Activated CD4-positive, CD25-positive, alpha-beta regulatory T cell treated with anti-CD3 and anti-CD28 coated beads, Interleukin-2, amount 50 U/mL, for 24 hours (primary cell): ENCODE results near the gene GPR156.
"Not testable (repeated sequence)": the region's sequence is repeated elsewhere in the genome, so short reads cannot be mapped to it uniquely, and the experiment has no call there.

ENCODE experiments used
- ATAC-seq, 2 donors: fragments of 150-1000 bp; cut with Tn5 transposase; one replicate each; pipeline ENCODE4 v1.10.0; 2021; ENCODE audit warnings: mild to moderate bottlenecking in 1 of 2, moderate library complexity in 1 of 2

GPR156 gene

DNA sequence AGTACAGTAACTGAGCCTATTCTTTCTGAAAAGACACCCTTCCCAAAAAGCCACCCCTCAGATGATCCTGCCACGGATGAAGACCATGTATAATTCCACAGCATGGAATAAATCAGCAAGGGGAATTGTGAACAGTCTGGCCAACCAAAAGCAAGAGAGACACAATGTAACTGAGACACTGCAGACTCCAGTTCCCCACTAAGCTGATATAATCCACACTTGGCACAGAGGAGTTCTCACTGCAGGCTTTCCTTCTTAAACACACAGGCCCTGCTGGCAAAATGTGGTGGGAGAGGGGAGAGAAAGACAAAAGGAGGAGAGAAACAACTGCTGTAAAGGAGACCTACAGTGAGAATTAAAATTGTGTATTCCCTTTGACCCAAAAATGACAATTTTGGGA is 12.7 kb downstream of the GPR156 start:
- no peak for ATAC-seq

DNA sequence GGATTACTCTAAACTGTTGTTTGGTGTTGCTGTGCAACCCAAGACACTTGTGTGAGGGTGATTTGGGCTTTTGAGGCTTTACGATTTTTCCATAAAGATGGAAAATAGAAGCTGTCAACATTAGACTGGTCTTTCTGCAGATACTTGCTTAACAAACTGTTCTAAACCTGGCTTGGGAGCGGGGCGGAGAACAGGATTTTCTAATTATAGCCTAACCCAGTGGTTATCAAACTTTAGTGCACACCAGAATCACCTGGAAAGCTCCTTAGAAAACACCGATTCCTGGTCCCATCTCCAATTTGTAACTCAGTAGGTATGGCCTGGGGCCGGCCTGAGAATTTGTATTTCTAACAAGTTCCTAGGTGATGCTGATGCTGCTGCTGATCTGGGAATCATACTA is 19.0 kb downstream of the GPR156 start:
- no peak for ATAC-seq

DNA sequence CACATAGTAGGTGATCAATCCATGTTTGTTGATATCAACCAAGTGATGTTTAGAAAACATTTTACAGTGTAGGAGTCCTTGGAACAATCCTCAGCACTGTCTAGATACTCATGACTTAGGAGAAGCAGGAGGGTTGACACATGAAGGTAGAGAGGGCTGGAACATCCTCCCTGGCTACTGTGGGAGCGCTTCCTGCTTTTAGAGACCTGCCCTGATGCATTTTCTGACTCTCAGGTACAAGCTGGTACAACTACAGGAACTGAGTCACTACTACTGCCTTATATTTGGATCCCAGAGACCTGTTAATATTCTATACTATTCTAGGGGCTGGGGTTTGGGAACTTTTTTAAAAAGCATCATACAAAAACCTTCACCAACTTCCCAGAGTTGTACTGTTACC is 20.1 kb downstream of the GPR156 start:
- ATAC-seq, result no peak

DNA sequence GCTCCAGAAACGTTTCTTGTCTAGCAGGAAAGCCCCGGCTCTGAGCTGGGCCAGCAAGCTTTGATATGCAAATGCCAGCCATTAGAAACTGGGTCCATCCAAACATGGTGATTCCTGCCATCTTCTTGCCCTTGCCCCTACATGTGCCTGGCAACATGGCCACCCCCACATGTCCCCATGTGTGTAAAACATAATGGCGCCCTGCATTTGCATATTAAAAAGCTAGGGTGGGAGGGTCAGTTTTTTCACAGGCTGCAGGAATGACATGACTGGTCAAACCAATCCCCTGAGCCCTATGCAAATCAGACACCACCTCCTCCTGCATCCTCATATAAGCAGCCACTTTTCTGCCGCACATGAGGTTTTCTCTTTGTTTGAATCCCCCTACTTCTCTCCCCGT is 21.2 kb downstream of the GPR156 start:
- ATAC-seq, result no peak

DNA sequence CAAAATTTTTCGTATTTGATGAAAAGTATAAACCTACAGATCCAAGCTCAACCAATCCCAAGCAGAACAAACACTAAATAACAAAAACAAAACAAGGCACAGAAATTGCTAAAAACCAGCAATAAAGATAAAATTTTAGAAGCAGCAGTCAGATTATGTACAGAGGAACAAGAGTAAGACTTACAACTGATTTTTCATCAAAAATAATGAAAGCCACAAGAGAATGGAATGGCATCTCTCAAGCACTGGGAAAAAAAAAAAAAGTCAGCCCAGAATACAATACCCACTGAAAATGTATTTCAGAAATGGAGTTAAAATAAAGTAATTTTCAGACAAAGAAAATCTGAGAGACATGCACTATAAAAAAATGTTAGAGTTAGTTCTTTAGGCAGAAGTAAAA is 27.0 kb downstream of the GPR156 start:
- no peak for ATAC-seq

DNA sequence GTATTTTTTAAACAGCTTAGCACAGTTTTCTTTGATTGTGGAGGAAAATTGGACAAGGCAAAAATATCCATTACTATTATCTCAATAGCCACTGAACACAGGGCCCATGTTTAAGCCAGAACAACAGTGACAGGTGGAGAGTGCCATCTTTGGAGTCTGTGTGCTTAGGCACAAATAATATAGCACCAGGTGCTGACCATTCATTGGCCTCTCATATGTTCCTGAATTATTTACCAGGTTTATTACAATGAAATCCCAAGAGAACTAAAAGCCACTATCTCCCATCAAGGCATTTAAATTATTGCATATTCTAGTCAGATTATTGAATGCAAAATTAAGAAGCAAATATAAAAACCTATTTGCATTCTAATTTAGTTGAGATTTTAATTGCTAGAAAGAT is 39.6 kb downstream of the GPR156 start:
- no peak for ATAC-seq

DNA sequence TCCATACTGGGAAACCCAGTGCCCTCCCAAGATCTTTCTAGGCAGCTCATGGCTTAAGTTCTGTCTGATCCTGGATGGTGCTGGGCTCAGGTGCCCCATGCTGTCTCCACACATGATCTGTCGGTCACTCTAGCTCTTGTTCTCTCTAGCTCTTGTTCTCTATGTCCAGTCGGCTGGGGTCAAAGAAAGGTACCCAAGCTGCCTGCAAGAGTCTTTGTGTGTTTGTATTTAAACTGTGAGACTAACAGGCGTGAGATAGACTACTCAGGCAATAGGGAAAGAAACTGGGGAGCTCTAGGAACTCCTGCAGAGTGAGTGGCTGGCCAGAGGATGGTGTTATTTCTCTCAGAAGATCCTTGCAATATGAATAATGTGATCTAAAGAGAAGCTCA is 40.2 kb downstream of the GPR156 start:
- no peak for ATAC-seq

DNA sequence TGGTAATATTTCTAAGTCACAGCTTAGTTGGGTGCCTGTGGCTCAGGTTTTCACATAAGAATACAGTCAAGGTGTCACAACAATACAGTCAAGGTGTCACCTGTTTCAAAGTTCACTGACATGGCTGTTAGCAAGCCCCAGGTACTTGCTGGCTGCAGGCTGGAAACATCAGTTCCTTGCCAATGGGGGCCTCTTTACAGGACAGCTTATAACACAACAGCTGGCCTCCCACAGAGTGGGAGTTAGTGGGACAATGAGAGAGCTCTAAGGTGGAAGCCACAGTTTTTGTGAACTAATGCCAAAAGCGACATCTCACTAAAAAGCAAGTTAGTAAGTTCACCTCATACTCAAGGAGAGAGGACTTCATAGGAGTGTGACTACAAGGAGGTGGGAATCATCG is 45.4 kb downstream of the GPR156 start:
- ATAC-seq, result no peak

DNA sequence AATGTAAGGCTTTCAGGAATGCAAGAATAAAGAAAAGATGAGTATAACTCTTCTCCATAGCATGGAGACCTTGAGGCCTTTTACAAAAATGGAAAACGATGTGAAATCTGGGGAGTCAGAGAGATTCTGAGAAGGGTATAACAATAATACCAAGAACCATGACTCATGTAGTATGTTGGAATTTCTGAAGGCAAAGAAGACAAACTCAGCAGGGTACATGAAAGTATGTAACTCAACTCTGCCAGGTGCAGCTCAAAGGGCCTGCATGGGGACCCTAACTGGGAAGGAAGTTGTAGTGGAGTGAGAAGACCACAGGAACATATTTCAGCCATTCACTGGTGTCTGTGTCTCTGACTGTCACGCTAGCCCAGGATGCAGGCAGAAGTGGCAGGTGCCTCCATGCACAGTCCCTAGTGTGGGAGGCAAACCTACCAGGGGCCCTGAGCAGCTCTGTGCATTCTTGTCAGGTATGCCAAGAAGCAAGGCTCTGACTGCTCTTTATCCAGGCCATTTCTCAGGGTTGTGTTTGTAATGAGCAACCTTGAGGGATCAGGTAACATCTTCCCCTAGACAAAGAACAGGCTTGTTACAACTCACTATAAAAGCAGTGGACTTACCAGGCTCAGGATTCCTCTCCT is 57.2 kb downstream of the GPR156 start:
- no peak for ATAC-seq

DNA sequence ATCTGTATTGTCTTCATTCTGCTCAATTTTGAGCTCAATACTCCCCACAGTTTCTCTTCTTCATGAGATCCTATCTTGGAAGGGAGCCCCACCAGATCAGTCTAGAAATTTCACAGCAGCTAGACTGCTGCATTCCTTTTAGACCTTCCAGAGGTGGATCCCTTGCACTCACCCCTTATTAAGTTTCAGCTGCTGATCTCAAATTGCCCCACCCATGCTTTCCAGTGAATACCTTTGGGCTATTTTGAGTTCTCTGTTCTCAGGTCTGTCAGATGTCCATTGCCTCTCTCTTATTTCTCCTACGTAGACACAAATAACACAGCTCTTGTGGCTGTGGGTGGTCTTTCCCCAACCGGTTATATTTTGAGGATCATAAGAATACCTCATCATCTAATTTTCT is 60.8 kb downstream of the GPR156 start:
- no peak for ATAC-seq

DNA sequence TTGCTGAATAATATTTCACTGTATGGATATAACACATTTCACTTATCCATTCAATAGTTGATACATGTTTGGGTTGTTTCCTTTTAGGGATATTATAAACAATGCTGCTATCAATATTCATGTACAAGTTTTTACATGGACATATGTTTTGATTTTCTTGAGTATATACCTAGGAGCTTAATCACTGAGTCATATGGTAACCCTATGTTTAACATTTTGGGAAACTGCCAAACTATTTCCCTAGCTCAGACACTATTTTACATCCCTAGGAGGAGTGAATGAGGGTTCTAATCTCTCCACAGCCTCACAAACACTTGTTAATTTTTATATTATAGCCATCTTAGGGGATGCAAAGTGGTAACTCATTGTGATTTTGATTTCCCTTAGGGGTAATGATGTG is 66.0 kb downstream of the GPR156 start:
- ATAC-seq, result no peak

DNA sequence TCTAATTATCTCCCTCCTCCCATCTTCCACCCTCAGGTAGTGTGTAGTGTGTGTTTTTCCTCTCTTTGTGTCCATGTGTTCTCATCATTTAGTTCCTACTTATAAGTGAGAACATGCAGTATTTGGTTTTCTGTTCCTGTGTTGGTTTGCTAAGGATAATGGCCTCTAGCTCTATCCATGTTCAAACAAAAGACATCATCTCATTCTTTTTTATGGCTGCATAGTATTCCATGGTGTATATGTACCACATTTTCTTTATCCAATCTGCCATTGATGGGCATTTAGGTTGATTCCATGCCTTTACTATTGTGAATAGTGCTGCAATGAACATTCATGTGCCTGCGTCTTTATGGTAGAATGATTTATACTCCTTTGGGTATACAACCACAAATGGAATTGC is 68.4 kb downstream of the GPR156 start:
- ATAC-seq, result not testable (repeated sequence)

DNA sequence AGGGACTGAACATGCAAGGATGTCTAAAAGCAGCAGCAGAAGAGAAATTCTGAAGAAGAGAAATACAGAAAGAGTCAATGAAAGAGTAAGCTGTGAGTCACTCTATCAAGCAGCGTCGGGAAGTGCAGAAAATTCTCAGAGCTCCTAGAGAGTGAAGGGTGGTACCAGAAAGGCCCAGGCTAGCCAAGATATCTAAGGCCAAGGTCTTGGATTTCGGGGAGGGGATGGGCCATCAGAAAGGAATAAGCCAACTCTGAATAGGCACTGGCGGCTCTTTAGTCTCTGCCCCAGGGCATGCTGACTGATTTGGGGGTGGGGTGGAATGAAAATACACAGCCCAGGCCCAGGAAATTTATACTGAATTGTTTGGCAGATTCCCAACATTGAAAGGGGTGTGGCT is 70.8 kb downstream of the GPR156 start:
- ATAC-seq, result no peak

DNA sequence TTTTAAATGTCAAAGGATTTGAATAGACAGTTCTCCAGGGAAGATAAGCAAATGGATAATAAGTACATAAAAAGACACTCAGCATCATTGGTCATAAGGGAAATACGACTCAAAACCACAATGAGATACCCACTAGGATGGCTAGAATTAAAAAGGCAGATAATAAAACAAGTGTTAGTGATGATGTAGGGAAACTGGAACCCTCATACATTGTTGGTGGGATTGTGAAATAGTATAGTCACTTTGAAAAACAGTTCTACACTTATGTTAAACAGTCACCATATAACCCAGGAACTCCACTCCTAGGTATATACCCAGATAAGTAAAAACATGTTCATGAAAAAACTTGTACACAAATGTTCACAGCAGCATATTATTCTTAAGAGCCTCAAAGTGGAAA is 72.5 kb downstream of the GPR156 start:
- ATAC-seq, result no peak

DNA sequence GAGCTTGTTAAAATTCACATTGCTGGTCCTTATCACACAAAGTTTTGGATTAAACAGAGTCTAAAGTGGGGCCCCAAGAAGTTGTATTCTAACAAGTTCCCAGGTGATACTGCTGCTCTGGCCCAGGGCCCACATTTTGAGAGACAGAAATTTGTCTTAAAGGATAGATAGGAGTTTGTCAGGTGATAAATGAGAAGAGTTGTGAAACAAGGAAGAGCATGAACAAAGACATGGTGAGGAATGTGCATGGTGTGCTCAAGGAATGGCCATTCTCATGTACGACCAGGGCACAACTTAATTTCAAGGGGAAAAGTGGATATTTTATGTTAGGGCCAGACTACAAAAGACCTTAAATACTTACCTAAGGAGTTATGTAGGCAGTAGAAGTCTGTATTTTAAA is 75.6 kb downstream of the GPR156 start:
- ATAC-seq, result no peak

DNA sequence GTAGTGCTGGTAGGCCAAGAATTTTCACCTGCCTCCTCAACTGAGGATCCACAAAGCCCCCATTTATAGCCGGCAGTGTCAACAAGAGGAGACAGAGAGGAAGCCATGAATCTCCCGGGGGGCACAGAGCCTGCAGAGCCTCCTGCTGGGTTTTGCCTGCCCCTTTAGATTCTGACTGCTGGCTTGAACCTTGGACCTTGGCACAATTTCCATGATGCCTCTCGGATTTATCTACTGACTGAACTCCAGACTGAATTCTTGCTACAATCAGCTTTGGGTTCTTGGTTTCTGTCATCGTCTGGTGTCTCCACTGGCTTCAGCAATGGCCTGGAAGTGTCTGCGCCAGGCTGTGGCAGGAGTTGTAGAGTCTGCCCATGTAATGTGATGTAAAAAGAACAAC is 80.7 kb downstream of the GPR156 start:
- no peak for ATAC-seq

DNA sequence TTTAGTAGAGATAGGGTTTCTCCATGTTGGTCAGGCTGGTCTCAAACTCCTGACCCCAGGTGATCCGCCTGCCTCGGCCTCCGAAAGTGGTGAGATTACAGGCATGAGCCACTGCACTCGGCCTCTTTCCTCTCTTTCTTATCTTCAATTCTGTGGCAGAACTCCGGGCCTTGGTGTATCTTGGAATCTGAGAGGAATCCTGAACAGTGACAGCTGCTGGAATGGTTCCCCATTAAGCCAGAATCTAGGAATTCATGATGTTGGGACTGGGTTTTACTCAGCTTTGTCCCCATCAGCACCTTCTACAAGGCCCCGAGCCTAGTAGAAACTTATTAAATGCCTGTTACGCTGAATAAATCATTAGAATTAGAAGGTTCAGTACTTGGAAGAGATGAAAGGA is 81.4 kb downstream of the GPR156 start:
- no peak for ATAC-seq

DNA sequence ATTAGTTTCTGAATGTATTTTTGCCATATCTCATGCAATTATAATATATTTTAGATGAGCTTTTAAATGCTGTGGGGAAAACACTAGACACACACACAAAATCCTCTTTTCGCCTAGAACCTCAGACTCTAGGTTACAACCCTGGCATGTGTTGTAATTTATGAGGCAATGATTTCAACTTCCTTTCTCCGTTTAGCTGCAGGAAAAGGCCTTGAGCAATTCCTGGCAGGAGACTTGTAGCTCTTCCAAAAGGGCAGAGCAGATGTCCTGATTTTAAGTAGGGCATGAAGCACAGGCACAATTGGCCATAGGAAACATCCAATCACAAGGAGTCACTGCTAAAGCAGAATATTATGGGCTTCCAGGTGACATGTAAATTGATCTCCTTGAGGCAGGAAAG is 82.0 kb downstream of the GPR156 start:
- no peak for ATAC-seq

DNA sequence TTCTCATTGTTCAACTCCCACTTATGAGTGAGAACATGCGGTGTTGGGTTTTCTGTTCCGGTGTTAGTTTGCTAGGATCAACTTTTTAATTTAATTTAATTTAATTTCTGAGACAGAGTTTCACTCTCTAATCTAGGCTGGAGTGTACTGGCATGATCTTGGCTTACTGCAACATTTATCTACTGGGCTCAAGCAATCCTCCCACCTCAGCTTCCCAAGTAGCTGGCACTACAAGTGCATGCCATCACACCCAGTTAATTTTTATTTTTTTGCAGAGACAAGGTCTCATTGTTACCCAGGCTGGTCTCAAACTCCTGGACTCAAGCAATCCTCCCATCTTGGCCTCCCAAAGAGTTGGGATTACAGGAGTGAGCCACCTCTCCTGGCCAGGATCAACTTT is 82.7 kb downstream of the GPR156 start:
- ATAC-seq, result no peak

DNA sequence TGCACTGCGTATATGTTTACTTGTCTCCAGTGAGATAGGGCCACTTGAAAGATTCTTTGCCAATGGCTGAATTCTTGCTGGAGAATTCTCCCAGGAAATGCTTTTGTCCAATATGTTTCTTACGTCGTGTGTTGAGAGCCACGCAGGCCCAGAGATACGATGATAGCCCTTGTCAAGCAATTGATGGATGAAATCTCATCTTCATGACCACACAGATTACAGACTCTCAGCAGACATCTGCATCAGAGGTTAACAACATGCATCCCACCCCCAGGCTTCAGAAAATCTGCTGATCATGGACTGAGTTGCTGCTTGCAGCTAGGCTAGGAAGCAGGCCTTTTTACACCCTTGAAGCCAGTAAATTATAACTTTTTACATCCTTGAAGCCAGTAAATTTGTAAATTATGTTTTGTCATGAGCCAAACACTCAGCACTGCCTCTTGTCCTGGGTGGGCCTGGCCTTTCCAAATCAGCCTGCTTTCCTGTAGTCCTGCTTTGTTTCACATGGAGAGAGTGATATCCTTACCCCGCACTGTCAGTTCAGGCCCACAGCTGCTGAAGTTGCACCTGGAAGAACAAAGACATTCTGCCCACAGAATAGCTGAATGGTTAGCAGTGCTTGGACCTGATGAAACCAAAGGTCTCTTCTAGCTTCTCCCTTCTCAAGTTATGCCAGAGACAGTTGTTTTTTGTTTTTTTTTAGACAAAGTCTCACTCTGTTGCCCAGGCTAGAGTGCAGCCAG is 84.4 kb downstream of the GPR156 start:
- ATAC-seq, result no peak

DNA sequence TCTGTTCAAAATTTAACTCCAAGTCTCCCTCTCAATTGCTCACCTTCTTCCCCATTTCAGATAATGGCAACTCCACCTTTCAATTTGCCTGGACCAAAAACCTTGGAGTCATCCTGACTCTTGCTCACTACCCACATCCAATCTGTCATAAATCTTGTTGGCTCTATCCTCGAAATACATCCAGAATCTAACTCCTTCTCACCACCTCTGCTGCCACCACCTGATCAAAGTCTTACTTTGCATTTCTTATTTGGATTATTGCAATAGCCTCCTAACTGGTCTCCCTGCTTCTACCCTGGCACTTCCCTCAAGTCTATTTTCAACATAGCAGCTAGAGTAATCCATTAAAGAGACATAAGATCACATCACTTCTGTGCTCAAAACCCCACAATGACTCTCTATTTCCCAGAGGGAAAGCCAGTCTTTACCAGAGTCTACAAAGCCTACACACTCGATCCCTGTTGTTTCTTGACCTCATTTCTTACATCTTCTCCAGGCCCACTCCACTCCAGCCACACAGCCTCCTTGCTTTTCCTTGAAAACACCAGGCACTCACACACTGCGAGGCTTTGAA is 86.6 kb downstream of the GPR156 start:
- no peak for ATAC-seq

DNA sequence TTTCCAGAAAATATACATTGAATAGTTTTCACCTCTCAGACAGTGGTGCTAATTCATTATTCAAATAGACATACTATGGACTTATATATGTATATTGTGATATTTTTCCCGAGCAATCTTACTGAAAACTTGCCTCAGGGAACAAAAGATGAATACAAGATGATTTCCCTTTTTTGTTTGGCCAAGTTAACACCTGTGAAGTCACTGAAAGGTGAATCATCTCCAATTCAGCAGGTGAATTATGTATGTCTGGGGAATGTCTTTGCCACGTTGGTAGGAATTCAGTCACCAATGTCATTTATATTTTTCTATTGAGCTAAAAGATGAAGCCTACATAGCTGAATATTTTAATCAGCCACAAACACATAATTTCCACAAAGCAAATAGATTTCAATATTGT is 88.2 kb downstream of the GPR156 start:
- ATAC-seq, result no peak

DNA sequence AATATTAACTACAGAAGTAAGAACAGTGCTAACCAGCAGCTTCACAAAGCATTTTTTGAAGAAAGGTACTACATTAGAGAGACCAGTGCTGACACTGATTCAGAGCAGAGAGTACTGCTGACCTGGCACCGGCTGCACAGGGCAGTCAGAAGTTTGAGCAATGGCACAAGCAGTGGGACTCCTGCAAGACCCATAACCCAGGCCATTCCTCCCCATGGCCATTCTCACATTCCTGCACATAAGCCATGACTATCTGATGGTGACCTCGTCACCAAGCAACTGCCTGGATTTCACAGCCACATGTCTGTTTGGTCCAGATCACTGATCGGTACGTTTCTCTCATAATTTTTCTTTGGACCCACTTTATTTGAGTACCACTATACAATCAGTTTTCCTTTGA is 88.7 kb downstream of the GPR156 start:
- ATAC-seq, result no peak

DNA sequence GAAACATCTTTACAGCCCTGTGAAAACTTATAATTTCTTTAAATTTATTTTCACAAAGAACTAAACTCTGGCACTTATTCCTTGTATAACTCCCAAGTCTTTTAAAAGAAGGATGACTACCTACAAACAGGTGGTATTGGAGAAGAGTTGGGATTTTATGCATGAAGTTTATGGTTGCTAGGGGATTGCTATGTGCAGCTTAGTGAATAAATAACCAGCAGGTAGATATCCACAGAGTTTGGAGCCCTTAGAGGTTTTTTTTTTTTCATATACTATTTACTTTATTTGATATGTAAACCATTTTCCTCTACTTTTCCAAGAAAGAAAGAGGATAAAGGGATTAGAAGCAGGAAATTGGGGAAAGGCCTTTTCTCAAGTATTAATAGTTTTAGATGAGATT is 91.5 kb downstream of the GPR156 start:
- no peak for ATAC-seq

DNA sequence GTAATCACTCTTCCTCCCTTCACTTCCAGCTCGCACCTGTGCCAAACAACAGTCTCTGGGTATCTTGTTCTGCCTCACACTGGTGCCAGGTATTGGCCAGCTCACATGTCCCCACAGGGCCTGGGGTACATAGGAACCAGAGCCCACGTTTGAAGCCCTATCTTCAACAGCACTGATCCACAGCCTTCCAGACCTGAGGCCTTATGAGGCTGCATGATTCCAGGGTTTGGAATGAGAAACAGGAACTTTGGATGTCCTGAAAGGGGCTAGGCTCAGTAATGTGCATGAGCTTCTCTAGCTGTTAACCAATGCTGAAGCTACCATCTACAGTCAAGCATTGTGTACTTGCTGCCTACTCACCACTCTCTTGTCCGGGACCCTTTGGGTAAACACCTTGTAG is 92.4 kb downstream of the GPR156 start:
- ATAC-seq, result peak in 1 of 2 donors; percentile 17
